Adrenal gland (tissue), 5 donors: ENCODE data around the gene NANOS3.

ENCODE experiments used
- POLR2A ChIP-seq, 2 donors: fragments of 450-650 bp; IDR thresholded peaks; one replicate each; pipeline ENCODE4 v1.6.1; 2017; ENCODE audit warnings: antibody characterized with exemption in 2 of 2, mild to moderate bottlenecking in 2 of 2, moderate library complexity in 1 of 2
- TF ChIP-seq, protein P1 (sequence below), 6 experiments: fragments of 450-650 bp in 4 of 6; fragments of 200-600 bp in 2 of 6; sonication (generic) in 1 of 6; IDR thresholded peaks; 1 replicate in 5 of 6; 2 replicates in 1 of 6; pipeline versions ENCODE4 v1.5.1 to v1.8.0; 2016 to 2021; ENCODE audit warnings: antibody characterized with exemption in 6 of 6, mild to moderate bottlenecking in 2 of 6, moderate library complexity in 1 of 6
- donor health status: DM: no; HTN: no; CAD: no.

DNA sequence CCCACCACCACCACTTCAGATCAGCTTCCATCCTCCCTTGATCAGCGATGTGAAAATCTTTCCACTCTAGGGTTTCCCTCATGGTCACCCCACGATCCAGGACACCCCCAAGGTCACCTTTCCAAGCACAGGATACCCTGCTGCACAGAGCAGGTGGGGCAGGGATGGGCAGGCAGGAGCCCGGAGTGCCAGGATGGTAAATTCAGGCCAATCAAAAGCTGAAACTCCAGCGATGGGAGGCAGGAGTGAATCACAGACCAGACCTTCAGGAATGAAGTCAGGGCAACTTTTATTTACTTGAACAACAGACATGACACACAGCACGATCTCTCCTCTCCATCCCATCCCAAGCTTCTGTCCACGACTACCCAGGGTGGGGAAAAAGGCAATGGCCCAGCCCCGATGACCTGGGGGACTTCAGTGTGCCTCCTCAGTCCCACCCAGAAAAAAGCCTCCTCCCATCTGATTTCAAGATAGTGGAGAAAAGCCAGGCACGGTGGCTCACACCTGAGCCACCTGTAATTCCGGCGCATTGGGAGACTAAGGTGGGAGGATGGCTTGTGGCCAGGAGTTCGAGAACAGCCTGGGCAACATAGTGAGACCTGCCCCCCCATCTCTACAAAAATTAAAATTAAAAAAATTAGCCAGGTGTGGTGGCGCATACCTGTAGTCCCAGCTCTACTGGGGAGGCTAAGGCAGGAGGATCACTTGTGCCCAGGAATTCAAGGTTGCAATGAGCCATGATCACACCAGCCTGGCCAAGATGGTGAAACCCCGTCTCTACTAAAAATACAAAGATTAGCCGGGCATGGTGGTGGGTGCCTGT lies 42.5 kb upstream of the NANOS3 start:
- TF ChIP-seq, protein P1, sequence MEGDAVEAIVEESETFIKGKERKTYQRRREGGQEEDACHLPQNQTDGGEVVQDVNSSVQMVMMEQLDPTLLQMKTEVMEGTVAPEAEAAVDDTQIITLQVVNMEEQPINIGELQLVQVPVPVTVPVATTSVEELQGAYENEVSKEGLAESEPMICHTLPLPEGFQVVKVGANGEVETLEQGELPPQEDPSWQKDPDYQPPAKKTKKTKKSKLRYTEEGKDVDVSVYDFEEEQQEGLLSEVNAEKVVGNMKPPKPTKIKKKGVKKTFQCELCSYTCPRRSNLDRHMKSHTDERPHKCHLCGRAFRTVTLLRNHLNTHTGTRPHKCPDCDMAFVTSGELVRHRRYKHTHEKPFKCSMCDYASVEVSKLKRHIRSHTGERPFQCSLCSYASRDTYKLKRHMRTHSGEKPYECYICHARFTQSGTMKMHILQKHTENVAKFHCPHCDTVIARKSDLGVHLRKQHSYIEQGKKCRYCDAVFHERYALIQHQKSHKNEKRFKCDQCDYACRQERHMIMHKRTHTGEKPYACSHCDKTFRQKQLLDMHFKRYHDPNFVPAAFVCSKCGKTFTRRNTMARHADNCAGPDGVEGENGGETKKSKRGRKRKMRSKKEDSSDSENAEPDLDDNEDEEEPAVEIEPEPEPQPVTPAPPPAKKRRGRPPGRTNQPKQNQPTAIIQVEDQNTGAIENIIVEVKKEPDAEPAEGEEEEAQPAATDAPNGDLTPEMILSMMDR (IDR thresholded peaks at IDR 0.05) = no peak
- no peak for TF ChIP-seq POLR2A (IDR thresholded peaks at IDR 0.05)
